C4-2B (cell line): ENCODE measurements around the gene NUTM1.

Source experiments
- ZFX ChIP-seq: fragments of 450-650 bp; IDR thresholded peaks from 2 replicates; pipeline ENCODE4 v1.6.1; 2017
- TF ChIP-seq, protein P1 (sequence below): fragments of 450-650 bp; conservative IDR thresholded peaks from 2 replicates; pipeline ENCODE4 v1.5.1; 2017; ENCODE audit warnings: mild to moderate bottlenecking

DNA sequence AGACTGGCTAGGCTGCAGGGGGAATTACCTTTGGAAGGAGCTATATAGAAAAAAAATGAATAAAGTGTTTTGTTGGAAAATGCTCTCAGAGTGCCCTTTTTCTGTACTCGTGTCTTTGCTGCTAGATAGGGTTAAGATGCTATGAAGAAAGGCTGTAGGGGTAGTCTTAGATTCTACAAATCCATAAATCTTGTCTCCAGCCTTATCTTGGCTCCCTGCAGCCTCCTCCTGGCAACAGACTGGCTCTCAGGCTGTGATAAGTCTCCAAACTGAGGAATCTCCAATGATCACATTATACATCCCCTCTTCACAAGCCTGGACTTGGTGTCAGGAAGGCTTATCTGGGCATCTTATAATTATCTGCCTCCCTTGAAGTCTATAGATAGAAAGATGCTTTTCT lies 14.5 kb downstream of the NUTM1 start:
- TF ChIP-seq, protein P1, sequence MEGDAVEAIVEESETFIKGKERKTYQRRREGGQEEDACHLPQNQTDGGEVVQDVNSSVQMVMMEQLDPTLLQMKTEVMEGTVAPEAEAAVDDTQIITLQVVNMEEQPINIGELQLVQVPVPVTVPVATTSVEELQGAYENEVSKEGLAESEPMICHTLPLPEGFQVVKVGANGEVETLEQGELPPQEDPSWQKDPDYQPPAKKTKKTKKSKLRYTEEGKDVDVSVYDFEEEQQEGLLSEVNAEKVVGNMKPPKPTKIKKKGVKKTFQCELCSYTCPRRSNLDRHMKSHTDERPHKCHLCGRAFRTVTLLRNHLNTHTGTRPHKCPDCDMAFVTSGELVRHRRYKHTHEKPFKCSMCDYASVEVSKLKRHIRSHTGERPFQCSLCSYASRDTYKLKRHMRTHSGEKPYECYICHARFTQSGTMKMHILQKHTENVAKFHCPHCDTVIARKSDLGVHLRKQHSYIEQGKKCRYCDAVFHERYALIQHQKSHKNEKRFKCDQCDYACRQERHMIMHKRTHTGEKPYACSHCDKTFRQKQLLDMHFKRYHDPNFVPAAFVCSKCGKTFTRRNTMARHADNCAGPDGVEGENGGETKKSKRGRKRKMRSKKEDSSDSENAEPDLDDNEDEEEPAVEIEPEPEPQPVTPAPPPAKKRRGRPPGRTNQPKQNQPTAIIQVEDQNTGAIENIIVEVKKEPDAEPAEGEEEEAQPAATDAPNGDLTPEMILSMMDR = no peak
- TF ChIP-seq ZFX = no peak
